HG02840 (cell line): ENCODE data around the gene AP1S3.
A peak's percentile ranks its signal among the peaks of the same experiment; 100 is the strongest.

Experiments
- ATAC-seq: cut with Tn5 transposase; IDR thresholded peaks from one replicate; pipeline ENCODE4 v1.9.1; 2021; ENCODE audit warnings: mild to moderate bottlenecking, moderate library complexity, moderate number of reproducible peaks; ENCODE audit not compliant: unreplicated experiment, low FRiP score

The AP1S3 gene

DNA sequence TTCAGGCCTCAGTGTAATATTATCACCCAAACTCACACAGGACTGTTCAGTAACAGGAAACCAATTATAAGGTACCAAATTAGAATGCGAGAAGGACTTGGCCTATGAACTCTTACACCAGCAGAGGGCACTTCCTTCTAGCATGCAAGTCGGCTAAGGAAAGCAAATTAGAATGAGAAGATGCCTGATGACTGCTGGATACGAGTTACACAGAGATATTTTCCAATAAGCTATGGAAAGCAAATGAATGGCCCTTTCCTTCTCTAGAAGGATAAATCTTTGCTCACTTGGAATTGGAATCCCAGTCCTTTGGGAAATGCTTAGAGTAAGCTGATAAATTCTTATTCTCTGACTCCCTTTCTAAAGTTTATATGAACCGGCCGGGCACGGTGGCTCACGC, 109.8 kb downstream of the AP1S3 start:
- ATAC-seq, result peak; percentile 77

GRCh38 chr2:223725986-223726970, 111.1 kb downstream of the AP1S3 start:
- ATAC-seq, result no peak

GRCh38 chr2:223725494-223725893, 111.9 kb downstream of the AP1S3 start:
- no peak for ATAC-seq

DNA sequence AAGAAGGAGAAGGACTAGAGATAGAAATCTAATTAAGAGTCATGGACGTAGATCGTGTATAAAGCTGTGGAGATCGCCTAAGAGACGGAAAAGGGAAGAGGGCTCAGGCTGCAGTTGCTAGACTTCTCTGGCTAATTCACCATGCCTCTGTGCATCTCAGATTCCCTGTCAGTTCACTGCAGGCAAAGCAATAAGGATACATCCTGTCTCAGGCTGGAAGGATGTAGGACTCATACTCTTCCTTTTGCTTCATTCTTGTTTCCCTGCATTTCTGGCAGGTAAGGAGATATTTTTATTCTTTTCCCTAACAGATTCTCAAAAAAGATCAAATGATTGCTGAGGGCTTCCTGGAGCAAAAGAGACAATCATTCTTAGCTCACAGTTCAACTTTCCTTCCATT, 112.5 kb downstream of the AP1S3 start:
- no peak for ATAC-seq

DNA sequence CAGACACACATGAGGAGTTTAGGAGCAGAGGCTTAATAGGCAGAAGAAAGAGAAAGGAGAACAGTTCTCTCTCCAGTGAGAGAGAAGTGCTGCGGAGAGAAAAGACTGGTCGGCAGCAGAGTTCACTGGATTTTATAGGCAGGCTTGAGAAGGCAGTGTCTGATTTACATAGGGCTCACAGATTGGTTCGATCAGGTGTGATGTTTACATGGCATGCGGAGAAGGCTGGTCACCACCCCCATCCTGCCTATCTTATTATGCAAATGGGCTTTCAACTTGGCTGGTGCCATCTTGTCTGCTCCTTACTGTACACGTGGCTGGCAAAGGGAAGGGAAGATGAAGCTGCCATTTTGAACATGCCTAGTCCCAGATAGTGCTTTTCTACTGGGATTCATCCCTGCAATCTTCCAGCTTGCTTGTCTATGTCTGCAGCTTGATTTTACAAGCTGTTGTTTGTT, 113.4 kb downstream of the AP1S3 start:
- ATAC-seq, result no peak

- ATAC-seq, result no peak
Observed at GRCh38 chr2:223722226-223722625, 115.2 kb downstream of the AP1S3 start.

GRCh38 chr2:223721746-223722145, 115.6 kb downstream of the AP1S3 start:
- no peak for ATAC-seq

DNA sequence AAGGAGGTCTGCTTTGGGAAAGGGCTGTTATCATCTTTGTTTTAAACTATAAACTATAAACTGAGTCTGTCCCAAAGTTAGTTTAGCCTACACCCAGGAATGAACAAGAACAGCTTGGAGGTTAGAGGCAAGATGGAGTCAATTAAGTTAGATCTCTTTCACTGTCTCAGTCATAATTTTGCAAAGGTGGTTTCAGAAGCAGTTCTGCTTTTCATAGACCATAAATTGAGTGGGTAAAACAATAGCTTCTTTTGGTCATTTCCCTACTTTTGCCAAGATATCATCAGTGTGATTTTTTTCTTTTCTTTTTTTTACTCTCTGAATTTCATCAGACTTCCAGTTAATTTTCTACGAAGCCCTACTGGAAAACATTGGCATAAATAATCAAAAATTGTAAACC, 117.0 kb downstream of the AP1S3 start:
- ATAC-seq, result no peak

DNA sequence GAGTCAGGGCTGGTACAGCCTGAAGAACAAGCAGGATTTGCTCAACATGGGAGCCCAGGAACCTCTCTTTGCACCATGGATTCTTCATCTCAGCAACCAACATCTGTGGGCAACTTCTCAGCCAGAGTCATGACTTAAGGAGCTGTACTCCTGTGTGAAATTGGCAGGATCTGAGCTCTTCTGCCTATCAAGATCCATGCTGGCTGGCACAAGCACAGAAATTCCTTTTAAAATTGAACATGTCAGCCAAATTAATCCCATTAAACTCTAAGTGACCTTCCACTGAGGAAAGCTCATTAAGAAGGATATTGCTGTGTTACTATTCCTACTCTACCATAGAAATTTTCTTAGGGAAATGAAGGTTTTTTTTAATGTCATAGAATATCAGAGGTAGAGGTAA, 124.7 kb downstream of the AP1S3 start:
- ATAC-seq, result no peak

- ATAC-seq, result no peak
Observed at GRCh38 chr2:223711596-223712326, 125.6 kb downstream of the AP1S3 start.
